Spleen (tissue), 7 donors: ENCODE measurements around the gene FUT6.

Source experiments
- POLR2A ChIP-seq, 3 donors: fragments of 450-650 bp; IDR thresholded peaks; one replicate each; pipeline ENCODE4 v1.5.1; 2017; ENCODE audit warnings: antibody characterized with exemption in 3 of 3, mild to moderate bottlenecking in 1 of 3
- POLR2AphosphoS5 ChIP-seq, 3 donors: sonication (generic); formaldehyde crosslinking; IDR thresholded peaks; one replicate each; pipeline ENCODE4 v1.5.1; 2017; ENCODE audit warnings: antibody characterized with exemption in 3 of 3
- TF ChIP-seq, protein P1 (sequence below), 11 experiments: fragments of 200-600 bp in 7 of 11; fragments of 450-650 bp in 4 of 11; sonication (generic) in 4 of 11; IDR thresholded peaks in 8 of 11; conservative IDR thresholded peaks in 3 of 11; 1 replicate in 7 of 11; 2 replicates in 4 of 11; pipeline versions ENCODE4 v1.4.0 to v1.8.0; 2016 to 2021; ENCODE audit warnings: antibody characterized with exemption in 11 of 11, inconsistent platforms in 4 of 11, mild to moderate bottlenecking in 1 of 11
- donor health status: DM: no; HTN: no; CAD: no; lungs with moderate emphysema.
- donor health status: DM: no; HTN: no; CAD: no.
- donor health status: DM: no; HTN: no; CAD: no.

DNA sequence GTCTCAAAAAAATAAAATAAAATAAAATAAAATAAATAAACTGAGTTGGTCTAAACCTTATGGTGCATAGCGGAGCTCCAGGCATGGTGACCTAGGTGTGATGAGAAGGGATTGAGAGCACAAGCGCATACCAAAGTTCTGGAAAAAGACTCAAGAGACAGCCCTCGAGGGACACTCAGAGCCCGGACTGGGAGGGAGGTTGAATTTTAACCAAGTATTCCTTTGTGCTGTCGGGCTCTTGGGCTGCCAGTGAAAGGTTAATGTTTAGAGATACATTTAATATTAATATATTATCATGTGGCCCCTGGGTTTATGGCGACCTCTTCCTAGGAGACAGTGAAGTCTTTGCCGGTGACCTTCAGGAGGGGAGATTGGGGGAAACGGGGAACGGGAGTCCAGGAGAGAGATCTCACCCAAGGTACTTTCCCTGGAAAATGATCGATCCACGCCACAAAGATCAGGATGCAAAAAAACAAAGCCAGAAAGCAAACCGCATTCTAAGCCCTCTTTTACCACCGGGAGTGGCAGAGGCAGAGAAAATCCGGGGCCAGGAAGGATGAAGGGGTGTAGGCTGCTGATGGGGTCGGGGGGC lies 1.6 kb downstream of the FUT6 start:
- TF ChIP-seq POLR2AphosphoS5 (IDR thresholded peaks at IDR 0.05), result no peak
- TF ChIP-seq, protein P1, sequence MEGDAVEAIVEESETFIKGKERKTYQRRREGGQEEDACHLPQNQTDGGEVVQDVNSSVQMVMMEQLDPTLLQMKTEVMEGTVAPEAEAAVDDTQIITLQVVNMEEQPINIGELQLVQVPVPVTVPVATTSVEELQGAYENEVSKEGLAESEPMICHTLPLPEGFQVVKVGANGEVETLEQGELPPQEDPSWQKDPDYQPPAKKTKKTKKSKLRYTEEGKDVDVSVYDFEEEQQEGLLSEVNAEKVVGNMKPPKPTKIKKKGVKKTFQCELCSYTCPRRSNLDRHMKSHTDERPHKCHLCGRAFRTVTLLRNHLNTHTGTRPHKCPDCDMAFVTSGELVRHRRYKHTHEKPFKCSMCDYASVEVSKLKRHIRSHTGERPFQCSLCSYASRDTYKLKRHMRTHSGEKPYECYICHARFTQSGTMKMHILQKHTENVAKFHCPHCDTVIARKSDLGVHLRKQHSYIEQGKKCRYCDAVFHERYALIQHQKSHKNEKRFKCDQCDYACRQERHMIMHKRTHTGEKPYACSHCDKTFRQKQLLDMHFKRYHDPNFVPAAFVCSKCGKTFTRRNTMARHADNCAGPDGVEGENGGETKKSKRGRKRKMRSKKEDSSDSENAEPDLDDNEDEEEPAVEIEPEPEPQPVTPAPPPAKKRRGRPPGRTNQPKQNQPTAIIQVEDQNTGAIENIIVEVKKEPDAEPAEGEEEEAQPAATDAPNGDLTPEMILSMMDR (IDR thresholded peaks at IDR 0.05 in 8 of 11, conservative IDR thresholded peaks at IDR 0.05 in 3 of 11), result no peak
- no peak for TF ChIP-seq POLR2A (IDR thresholded peaks at IDR 0.05)
